Glutamatergic neuron (in vitro differentiated cells): ENCODE measurements around the gene NAV2. TPM values are rescaled to one million over a fixed set of nuclear protein-coding genes. Genes with fewer than 3 reads are reported as not detected.

Experiments used
- DNase-seq: peaks from one replicate; pipeline ENCODE4 v3.0.0; 2022
- H3K27ac Mint-ChIP-seq: one replicate; pipeline ENCODE4 v1.8.0; 2020; ENCODE audit warnings: mild to moderate bottlenecking, mixed read lengths, inconsistent platforms; ENCODE audit not compliant: unreplicated experiment
- H3K27me3 Mint-ChIP-seq: one replicate; pipeline ENCODE4 v1.8.0; 2020; ENCODE audit warnings: mild to moderate bottlenecking, moderate library complexity, mixed read lengths, inconsistent platforms; ENCODE audit not compliant: unreplicated experiment
- H3K36me3 Mint-ChIP-seq: one replicate; pipeline ENCODE4 v1.8.0; 2020; ENCODE audit warnings: mild to moderate bottlenecking, mixed read lengths, inconsistent platforms; ENCODE audit not compliant: unreplicated experiment
- H3K4me1 Mint-ChIP-seq: one replicate; pipeline ENCODE4 v1.8.0; 2020; ENCODE audit warnings: mild to moderate bottlenecking, low read depth, mixed read lengths, inconsistent platforms; ENCODE audit not compliant: unreplicated experiment
- H3K4me3 Mint-ChIP-seq: one replicate; pipeline ENCODE4 v1.8.0; 2020; ENCODE audit warnings: mild to moderate bottlenecking, mixed read lengths, inconsistent platforms; ENCODE audit not compliant: unreplicated experiment
- H3K9me3 Mint-ChIP-seq: one replicate; pipeline ENCODE4 v1.8.0; 2020; ENCODE audit warnings: mild to moderate bottlenecking, moderate library complexity, mixed read lengths, inconsistent platforms; ENCODE audit not compliant: unreplicated experiment
- CTCF ChIP-seq: fragments of 200-600 bp; sonication (generic); IDR thresholded peaks from one replicate; pipeline ENCODE4 v1.5.0; 2021; ENCODE audit not compliant: partially characterized antibody, unreplicated experiment
- total RNA-seq: library from RNA; stranded (reverse); fragmentation: NEBNext Ultra II Directional; extraction: Animal tissue kit (Norgen Biotek cat#: 25700); gene quantifications from one replicate; pipeline ENCODE4 v1.2.1, GENCODE V29; 2021; ENCODE audit not compliant: unreplicated experiment

The NAV2 gene
- total RNA-seq, 1 donor from 2014 or later, result 117 TPM

GRCh38 chr11:19680829-19681368 is 31.7 kb upstream of the NAV2 start:
- TF ChIP-seq CTCF, result no peak
- Mint-ChIP-seq H3K4me1 (peaks cover 4% of the 10 kb centered on the region), H3K27ac (no peak overlapping the region), H3K27me3 (no peaks in the 10 kb centered on the region), H3K4me3 (no peak overlapping the region), H3K36me3 (no peaks in the 10 kb centered on the region), H3K9me3 (peaks cover 3% of the 10 kb centered on the region)
- DNase-seq, result no peak

- Mint-ChIP-seq H3K9me3 (peaks cover 6% of the 10 kb centered on the region), H3K27me3 (peaks cover 1% of the 10 kb centered on the region), H3K4me3 (no peak overlapping the region), H3K36me3 (no peaks in the 10 kb centered on the region), H3K27ac (no peak overlapping the region), H3K4me1 (no peaks in the 10 kb centered on the region)
- TF ChIP-seq CTCF, result no peak
- DNase-seq, result no peak
Observed at GRCh38 chr11:19683141-19683805, 29.4 kb upstream of the NAV2 start.

- DNase-seq, result no peak
- Mint-ChIP-seq H3K4me3 (no peak overlapping the region), H3K27ac (no peak overlapping the region), H3K36me3 (no peaks in the 10 kb centered on the region), H3K4me1 (no peaks in the 10 kb centered on the region), H3K9me3 (peaks cover 5% of the 10 kb centered on the region), H3K27me3 (peaks cover 1% of the 10 kb centered on the region)
- no peak for TF ChIP-seq CTCF
Observed at GRCh38 chr11:19683862-19684491, 28.7 kb upstream of the NAV2 start.

GRCh38 chr11:19686234-19686633 is 26.4 kb upstream of the NAV2 start:
- H3K27me3 Mint-ChIP-seq, result peaks cover 1% of the 10 kb centered on the region

More at GRCh38 chr11:19686234-19686633, 26.4 kb upstream of the NAV2 start:
- peaks cover 7% of the 10 kb centered on the region for H3K9me3 Mint-ChIP-seq
- no peak overlapping the region for H3K4me3 Mint-ChIP-seq
- no peak overlapping the region for H3K27ac Mint-ChIP-seq
- no peak for DNase-seq
- TF ChIP-seq CTCF, result no peak
- H3K4me1 Mint-ChIP-seq, result no peaks in the 10 kb centered on the region
- no peaks in the 10 kb centered on the region for H3K36me3 Mint-ChIP-seq
